Measurements from ENCODE around the gene ARHGEF39. TPM values are rescaled to one million over a fixed set of nuclear protein-coding genes. Genes with fewer than 3 reads are reported as not detected.
"Not testable (repeated sequence)": the region's sequence is repeated elsewhere in the genome, so short reads cannot be mapped to it uniquely, and the experiment has no call there.

Gene ARHGEF39
- total RNA-seq, 4 donors from 2014 or later: 0.52 to 2.2 (median 0.81) TPM

GRCh38 chr9:35616681-35617459 is 48.1 kb downstream of the ARHGEF39 start:
- no peaks in the 10 kb centered on the region for H3K36me3 ChIP-seq
- H3K27me3 ChIP-seq: peaks cover 14% of the 10 kb centered on the region
- 12 to 23% methylated on average over 6 to 25 of the region's 51 CpGs for WGBS, 2 donors (ENCODE audit: low coverage in 1 of 2)
- H3K27ac ChIP-seq: peak overlapping the region in 1 of 4 donors; percentile 41
- ATAC-seq: peak; percentile 83
- H3K4me1 ChIP-seq: peaks cover 0 to 14% (median 0%) of the 10 kb centered on the region in 3 donors
- H3K4me3 ChIP-seq: peak overlapping the region; percentile 20 to 51
- TF ChIP-seq CTCF (IDR thresholded peaks at IDR 0.05): peak in 1 of 4 experiments; percentile 31
- no peak for TF ChIP-seq POLR2AphosphoS5 (IDR thresholded peaks at IDR 0.05)
- no peak for TF ChIP-seq POLR2A (IDR thresholded peaks at IDR 0.05)
- TF ChIP-seq EP300 (IDR thresholded peaks at IDR 0.05): no peak
- H3K9me3 ChIP-seq: no peaks in the 10 kb centered on the region

- TF ChIP-seq POLR2AphosphoS5 (IDR thresholded peaks at IDR 0.05) (no peak), EP300 (IDR thresholded peaks at IDR 0.05) (no peak), CTCF (IDR thresholded peaks at IDR 0.05) (no peak), POLR2A (IDR thresholded peaks at IDR 0.05) (no peak)
- 70 to 92% methylated on average over 11 of the region's 17 CpGs for WGBS, 2 donors (ENCODE audit: low coverage in 1 of 2)
- ATAC-seq: no peak
These were observed 48.9 kb downstream of the ARHGEF39 start for GRCh38 chr9:35615981-35616680.

GRCh38 chr9:35612843-35613242 is 52.2 kb downstream of the ARHGEF39 start:
- WGBS, 2 donors (ENCODE audit: low coverage in 1 of 2): 80 to 81% methylated on average over 2 of the region's 2 CpGs
- Histone ChIP-seq H3K9me3 (no peaks in the 10 kb centered on the region), H3K4me3 (no peak overlapping the region), H3K4me1 (peaks cover 0 to 22% (median 0%) of the 10 kb centered on the region in 3 donors), H3K36me3 (peaks cover 0 to 28% of the 10 kb centered on the region in 2 donors), H3K27ac (no peak overlapping the region), H3K27me3 (peaks cover 14% of the 10 kb centered on the region)
- ATAC-seq: no peak
- no peak for TF ChIP-seq EP300 (IDR thresholded peaks at IDR 0.05)
- no peak for TF ChIP-seq POLR2A (IDR thresholded peaks at IDR 0.05)
- no peak for TF ChIP-seq POLR2AphosphoS5 (IDR thresholded peaks at IDR 0.05)
- TF ChIP-seq CTCF (IDR thresholded peaks at IDR 0.05): no peak

More at GRCh38 chr9:35615981-35616680, 48.9 kb downstream of the ARHGEF39 start:
- Histone ChIP-seq H3K27ac (no peak overlapping the region), H3K4me1 (peaks cover 0 to 18% (median 0%) of the 10 kb centered on the region in 3 donors), H3K36me3 (no peaks in the 10 kb centered on the region), H3K4me3 (no peak overlapping the region), H3K9me3 (no peaks in the 10 kb centered on the region), H3K27me3 (peaks cover 14% of the 10 kb centered on the region)

DNA sequence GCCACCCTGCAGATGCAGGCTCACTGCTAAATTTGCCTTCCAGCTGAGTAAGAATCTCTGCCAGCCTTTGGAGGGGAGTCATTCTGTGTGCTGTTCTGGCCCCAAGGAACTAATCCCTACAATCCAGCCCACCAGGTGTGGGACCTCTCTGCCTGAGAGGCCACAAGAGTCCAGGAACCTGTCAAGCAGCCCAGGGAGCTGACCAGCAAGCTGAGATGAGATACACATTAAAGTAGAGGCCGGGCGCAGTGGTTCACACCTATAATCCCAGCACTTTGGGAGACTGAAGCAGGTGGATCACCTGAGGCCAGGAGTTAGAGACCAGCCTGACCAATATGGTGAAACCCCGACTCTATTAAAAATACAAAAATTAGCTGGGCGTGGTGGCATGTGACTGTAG is 52.9 kb downstream of the ARHGEF39 start:
- H3K4me1 ChIP-seq: peaks cover 0 to 22% (median 0%) of the 10 kb centered on the region in 3 donors
- H3K4me3 ChIP-seq, H3K27ac ChIP-seq, H3K9me3 ChIP-seq, ATAC-seq, H3K27me3 ChIP-seq: not testable (repeated sequence)
- peaks cover 0 to 35% of the 10 kb centered on the region in 2 donors for H3K36me3 ChIP-seq
- 83 to 92% methylated on average over 2 of the region's 4 CpGs for WGBS, 2 donors (ENCODE audit: low coverage in 1 of 2)

DNA sequence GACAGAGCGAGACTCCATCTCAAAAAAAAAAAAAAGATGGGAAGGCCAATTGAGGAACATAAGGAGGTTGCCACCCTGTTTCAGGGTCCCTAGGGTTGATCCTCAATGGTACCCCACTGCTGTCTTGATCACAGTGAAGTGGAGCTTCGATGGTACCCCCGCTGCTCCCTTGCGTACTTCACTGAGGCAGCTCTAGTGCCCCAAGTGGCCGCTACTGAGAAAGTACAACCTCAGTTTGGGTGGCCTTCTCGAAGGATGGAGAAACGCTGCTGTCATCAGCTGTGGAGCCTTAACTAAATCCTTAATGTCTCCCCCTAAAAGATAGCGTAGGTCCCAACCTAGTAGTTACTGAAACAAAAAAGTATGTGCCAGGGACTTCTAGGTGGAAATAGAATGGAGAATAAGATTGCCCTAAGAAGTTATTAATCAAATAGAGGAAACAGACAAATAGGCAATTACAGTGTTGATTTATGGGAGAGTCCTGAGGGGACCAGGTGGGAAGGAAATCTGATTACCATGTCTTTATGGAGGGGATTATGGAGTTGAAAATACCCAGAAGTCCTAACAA is 53.7 kb downstream of the ARHGEF39 start:
- H3K9me3 ChIP-seq: no peaks in the 10 kb centered on the region
- TF ChIP-seq POLR2A (IDR thresholded peaks at IDR 0.05): no peak
- TF ChIP-seq CTCF (IDR thresholded peaks at IDR 0.05): peak in 3 of 4 experiments; percentile 59 to 69 (median 67)
- no peak for TF ChIP-seq POLR2AphosphoS5 (IDR thresholded peaks at IDR 0.05)
- TF ChIP-seq EP300 (IDR thresholded peaks at IDR 0.05): no peak
- peaks cover 0 to 35% of the 10 kb centered on the region in 2 donors for H3K36me3 ChIP-seq
- H3K4me3 ChIP-seq: no peak overlapping the region
- H3K27ac ChIP-seq: no peak overlapping the region
- H3K27me3 ChIP-seq: peaks cover under 1% of the 10 kb centered on the region
- peaks cover 0 to 22% (median 5%) of the 10 kb centered on the region in 3 donors for H3K4me1 ChIP-seq
- peak; percentile 66 for ATAC-seq
- WGBS, 2 donors (ENCODE audit: low coverage in 1 of 2): 4 to 17% methylated on average over 4 to 8 of the region's 8 CpGs
